K562 (cell line): ENCODE measurements around the gene SELENOT. TPM values are rescaled to one million over a fixed set of nuclear protein-coding genes. Genes with fewer than 3 reads are reported as not detected.
A peak's percentile ranks its signal among the peaks of the same experiment; 100 is the strongest.

Experiments used
- ARID2 ChIP-seq: fragments of 450-650 bp; IDR thresholded peaks from 2 replicates; pipeline ENCODE4 v1.6.1; 2017; ENCODE audit warnings: antibody characterized with exemption, mild to moderate bottlenecking
- C11orf30 ChIP-seq: fragments of 450-650 bp; IDR thresholded peaks from 2 replicates; pipeline ENCODE4 v1.6.1; 2016; ENCODE audit warnings: low read depth, mild to moderate bottlenecking
- CBFA2T2 ChIP-seq: fragments of 450-650 bp; conservative IDR thresholded peaks from 2 replicates; pipeline ENCODE4 v1.6.1; 2017; ENCODE audit warnings: mild to moderate bottlenecking
- CBX8 ChIP-seq: fragments of 200-600 bp; sonication (generic); IDR thresholded peaks from 2 replicates; pipeline ENCODE4 v1.6.1; 2012; ENCODE audit warnings: borderline replicate concordance, mixed run types, low read depth, mild to moderate bottlenecking, moderate library complexity, mixed read lengths, low read length, control low read depth, inconsistent platforms; ENCODE audit not compliant: poor library complexity, severe bottlenecking; ENCODE audit errors: extremely low read depth
- CXXC5 ChIP-seq: fragments of 250-450 bp; sonication (Bioruptor Pico); IDR thresholded peaks from 2 replicates; pipeline ENCODE4 v1.8.0; 2022; ENCODE audit warnings: inconsistent platforms, mild to moderate bottlenecking, moderate library complexity
- ESRRA ChIP-seq: fragments of 450-650 bp; IDR thresholded peaks from 2 replicates; pipeline ENCODE4 v1.6.1; 2014; ENCODE audit warnings: low read depth, mild to moderate bottlenecking, moderate library complexity, borderline replicate concordance
- ETV6 ChIP-seq, 3 experiments: fragments of 150-350 bp in 1 of 3; sonication (generic) in 1 of 3; formaldehyde crosslinking in 1 of 3; IDR thresholded peaks; 2 replicates each; pipeline versions ENCODE4 v1.6.1 to v1.8.0; 2014 to 2022; ENCODE audit warnings: borderline replicate concordance in 2 of 3, low read depth in 2 of 3, antibody characterized with exemption in 1 of 3, low read length in 1 of 3, mild to moderate bottlenecking in 1 of 3, missing genetic modification reagents in 1 of 3
- NEUROD1 ChIP-seq: fragments of 150-350 bp; IDR thresholded peaks from 2 replicates; pipeline ENCODE4 v1.6.1; 2014; ENCODE audit warnings: borderline replicate concordance, low read length, low read depth; ENCODE audit not compliant: partially characterized antibody
- NONO ChIP-seq, 2 experiments: fragments of 200-400 bp in 1 of 2; fragments of 450-650 bp in 1 of 2; formaldehyde crosslinking in 1 of 2; IDR thresholded peaks; 2 replicates each; pipeline ENCODE4 v1.6.1; 2017; ENCODE audit warnings: low read depth in 2 of 2, mild to moderate bottlenecking in 2 of 2, moderate library complexity in 2 of 2, low read length in 1 of 2
- PYGO2 ChIP-seq: fragments of 450-650 bp; IDR thresholded peaks from 2 replicates; pipeline ENCODE4 v1.6.1; 2016; ENCODE audit warnings: mild to moderate bottlenecking, missing genetic modification characterization, moderate library complexity, missing compliant biosample characterization
- RAD21 ChIP-seq, 2 experiments: fragments of 250-450 bp in 1 of 2; fragments of 450-650 bp in 1 of 2; sonication (Bioruptor Pico) in 1 of 2; formaldehyde crosslinking in 1 of 2; IDR thresholded peaks in 1 of 2; conservative IDR thresholded peaks in 1 of 2; 2 replicates each; pipeline versions ENCODE4 v1.4.0 to v1.8.0; 2020 to 2022; ENCODE audit warnings: mild to moderate bottlenecking in 2 of 2, moderate library complexity in 1 of 2
- SMARCE1 ChIP-seq: fragments of 450-650 bp; IDR thresholded peaks from 2 replicates; pipeline ENCODE4 v1.7.1; 2016; ENCODE audit warnings: mild to moderate bottlenecking
- SREBF1 ChIP-seq: fragments of 150-350 bp; IDR thresholded peaks from 2 replicates; pipeline ENCODE4 v1.6.1; 2014; ENCODE audit warnings: antibody characterized with exemption, low read depth, low read length, borderline replicate concordance
- STAT6 ChIP-seq: sonication (generic); formaldehyde crosslinking; IDR thresholded peaks from 2 replicates; pipeline ENCODE4 v1.8.1; 2023; ENCODE audit warnings: mild to moderate bottlenecking, missing genetic modification reagents
- TAF1 ChIP-seq: IDR thresholded peaks from 2 replicates; pipeline ENCODE4 v1.6.1; 2011; ENCODE audit warnings: mild to moderate bottlenecking, low read length, moderate library complexity; ENCODE audit not compliant: insufficient read depth, control insufficient read depth, severe bottlenecking; ENCODE audit errors: extremely low read depth
- ZBTB43 ChIP-seq: sonication (generic); formaldehyde crosslinking; IDR thresholded peaks from 2 replicates; pipeline ENCODE4 v1.8.0; 2023; ENCODE audit warnings: mild to moderate bottlenecking, missing genetic modification reagents
- ZBTB49 ChIP-seq: sonication (generic); formaldehyde crosslinking; IDR thresholded peaks from 2 replicates; pipeline ENCODE4 v1.8.0; 2022; ENCODE audit warnings: missing genetic modification reagents, mild to moderate bottlenecking, borderline replicate concordance
- ZNF146 ChIP-seq: IDR thresholded peaks from one replicate; pipeline ENCODE4 v1.6.1; 2018; ENCODE audit warnings: missing compliant biosample characterization; ENCODE audit not compliant: unreplicated experiment
- polyA plus RNA-seq, 8 experiments: library from polyadenylated mRNA; depleted of rRNA in 4 of 8; stranded (reverse) in 5 of 8; unstranded in 3 of 8; fragments of >200 nt; fragmentation: Nextera tagmentation in 2 of 8; fragmentation: Illumina TruSeq in 1 of 8; extraction: Ambion mirVana in 2 of 8; extraction: Trizol in 1 of 8; gene quantifications; 2 replicates each; pipeline versions ENCODE4 v1.2.1 to v1.2.3, GENCODE V29; 2011 to 2014; ENCODE audit warnings: inconsistent platforms in 1 of 8, missing spikeins in 1 of 8
- total RNA-seq, 7 experiments: library from RNA; depleted of rRNA in 6 of 7; stranded (reverse); fragments of >200 nt in 6 of 7; fragmentation: Illumina TruSeq in 2 of 7; extraction: Trizol in 2 of 7; gene quantifications; 2 replicates each; pipeline versions ENCODE4 v1.2.1 to v1.2.3, GENCODE V29; 2011 to 2021; ENCODE audit warnings: low replicate concordance in 1 of 7

SELENOT gene
- total and polyA plus RNA-seq, 9 of the 15 experiments (the other 6 are each of a cell fraction or from before 2014, with no cell fraction given): 33.0 to 411 (median 91.9) TPM

GRCh38 chr3:150603153-150603979 is at the start of gene SELENOT (continued):
- TF ChIP-seq ZBTB43 (CRISPR knock-in tag): no peak; the same call in 1 of the 2 replicates
- peak; percentile 98 for TF ChIP-seq TAF1
- TF ChIP-seq ZBTB49: 0 out of 2 replicates have a peak, but pooled peaks have one; percentile 62
- peak; percentile 34 to 40; a peak in 1 of 4 replicates for TF ChIP-seq NONO (IDR thresholded peaks at IDR 0.05; ENCODE audit: low read depth in 2 of 2, low read length in 1 of 2)
- no peak for TF ChIP-seq CBX8
- TF ChIP-seq ETV6 (IDR thresholded peaks at IDR 0.05; ENCODE audit: borderline replicate concordance in 1 of 2, low read depth in 2 of 2, low read length in 1 of 2): no peak
- TF ChIP-seq ETV6 (CRISPR knock-in tag; IDR thresholded peaks at IDR 0.05; ENCODE audit: borderline replicate concordance): peak; percentile 77; the same call in 1 of the 2 replicates
- no peak for TF ChIP-seq SREBF1
- no peak for TF ChIP-seq PYGO2 (tag)
- peak in 1 of 2 experiments; percentile 32; a peak in 3 of 4 replicates for TF ChIP-seq RAD21 (CRISPR knock-in tag; conservative IDR thresholded peaks at IDR 0.05 in 1 of 2, IDR thresholded peaks at IDR 0.05 in 1 of 2)
- TF ChIP-seq ESRRA: 0 out of 2 replicates have a peak, but pooled peaks have one; percentile 15
- peak; percentile 32 for TF ChIP-seq ZNF146
- TF ChIP-seq C11orf30: 0 out of 2 replicates have a peak, but pooled peaks have one; percentile 12
- TF ChIP-seq CXXC5 (CRISPR knock-in tag): peak; percentile 61
- TF ChIP-seq STAT6 (CRISPR knock-in tag): peak; percentile 83; the same call in 1 of the 2 replicates
- no peak for TF ChIP-seq SMARCE1
- no peak for TF ChIP-seq ARID2
- no peak for TF ChIP-seq CBFA2T2
- no peak for TF ChIP-seq NEUROD1
